ENCODE data around the gene ANO6.
A peak's percentile ranks its signal among the peaks of the same experiment; 100 is the strongest.

Gene ANO6

GRCh38 chr12:45246236-45246635 lies 30.3 kb downstream of the ANO6 start:
- no peak overlapping the region for H3K4me3 ChIP-seq (ENCODE audit: low read depth, low read length)
- TF ChIP-seq POLR2A (IDR thresholded peaks at IDR 0.05; ENCODE audit: extremely low read depth, insufficient read length) (no peak), MAX (IDR thresholded peaks at IDR 0.05; ENCODE audit: low read depth, low read length) (no peak), MYC (IDR thresholded peaks at IDR 0.05; ENCODE audit: low read depth, low read length) (no peak)
- TF ChIP-seq, protein P1, sequence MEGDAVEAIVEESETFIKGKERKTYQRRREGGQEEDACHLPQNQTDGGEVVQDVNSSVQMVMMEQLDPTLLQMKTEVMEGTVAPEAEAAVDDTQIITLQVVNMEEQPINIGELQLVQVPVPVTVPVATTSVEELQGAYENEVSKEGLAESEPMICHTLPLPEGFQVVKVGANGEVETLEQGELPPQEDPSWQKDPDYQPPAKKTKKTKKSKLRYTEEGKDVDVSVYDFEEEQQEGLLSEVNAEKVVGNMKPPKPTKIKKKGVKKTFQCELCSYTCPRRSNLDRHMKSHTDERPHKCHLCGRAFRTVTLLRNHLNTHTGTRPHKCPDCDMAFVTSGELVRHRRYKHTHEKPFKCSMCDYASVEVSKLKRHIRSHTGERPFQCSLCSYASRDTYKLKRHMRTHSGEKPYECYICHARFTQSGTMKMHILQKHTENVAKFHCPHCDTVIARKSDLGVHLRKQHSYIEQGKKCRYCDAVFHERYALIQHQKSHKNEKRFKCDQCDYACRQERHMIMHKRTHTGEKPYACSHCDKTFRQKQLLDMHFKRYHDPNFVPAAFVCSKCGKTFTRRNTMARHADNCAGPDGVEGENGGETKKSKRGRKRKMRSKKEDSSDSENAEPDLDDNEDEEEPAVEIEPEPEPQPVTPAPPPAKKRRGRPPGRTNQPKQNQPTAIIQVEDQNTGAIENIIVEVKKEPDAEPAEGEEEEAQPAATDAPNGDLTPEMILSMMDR (IDR thresholded peaks at IDR 0.05; ENCODE audit: low read depth, low read length) = no peak
- no peak for DNase-seq (ENCODE audit: low read depth)

- TF ChIP-seq MAX (IDR thresholded peaks at IDR 0.05; ENCODE audit: low read depth, low read length) (no peak), POLR2A (IDR thresholded peaks at IDR 0.05; ENCODE audit: extremely low read depth, insufficient read length) (no peak)
- DNase-seq (ENCODE audit: low read depth) = no peak
- no peak overlapping the region for H3K4me3 ChIP-seq (ENCODE audit: low read depth, low read length)
Observed at GRCh38 chr12:45247589-45247988, 31.7 kb downstream of the ANO6 start.

GRCh38 chr12:45248095-45248494 lies 32.2 kb downstream of the ANO6 start:
- no peak for DNase-seq (ENCODE audit: low read depth)
- H3K4me3 ChIP-seq (ENCODE audit: low read depth, low read length) = no peak overlapping the region
- TF ChIP-seq MAX (IDR thresholded peaks at IDR 0.05; ENCODE audit: low read depth, low read length) (no peak), MYC (IDR thresholded peaks at IDR 0.05; ENCODE audit: low read depth, low read length) (no peak), POLR2A (IDR thresholded peaks at IDR 0.05; ENCODE audit: extremely low read depth, insufficient read length) (no peak)
- TF ChIP-seq, protein P1 (IDR thresholded peaks at IDR 0.05; ENCODE audit: low read depth, low read length) = no peak

DNA sequence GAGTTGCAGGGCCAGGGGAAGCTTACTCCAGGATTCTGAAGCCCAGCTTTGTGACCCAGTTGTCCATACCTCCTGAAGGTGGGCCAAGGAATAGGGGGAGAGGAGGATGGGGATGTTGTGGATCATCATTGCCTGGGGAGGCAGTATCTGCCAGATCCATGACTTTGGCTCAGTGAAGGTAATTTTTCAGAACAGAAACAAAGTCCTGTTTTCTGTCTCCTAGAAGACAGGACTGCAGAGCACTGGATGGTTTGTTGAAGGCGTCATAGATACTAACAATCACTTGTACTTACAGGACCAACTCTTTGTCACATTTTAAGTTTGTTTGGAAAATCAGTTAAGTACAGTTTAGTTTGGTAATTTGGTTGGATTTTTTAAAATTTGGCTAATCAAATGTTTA lies 38.4 kb downstream of the ANO6 start:
- TF ChIP-seq, protein P1 (IDR thresholded peaks at IDR 0.05; ENCODE audit: low read depth, low read length) = no peak
- TF ChIP-seq POLR2A (IDR thresholded peaks at IDR 0.05; ENCODE audit: extremely low read depth, insufficient read length) = no peak
- TF ChIP-seq MYC (IDR thresholded peaks at IDR 0.05; ENCODE audit: low read depth, low read length) = no peak
- H3K4me3 ChIP-seq (ENCODE audit: low read depth, low read length) = no peak overlapping the region
- no peak for DNase-seq (ENCODE audit: low read depth)

- TF ChIP-seq, protein P1 (IDR thresholded peaks at IDR 0.05; ENCODE audit: low read depth, low read length) = no peak
- TF ChIP-seq MYC (IDR thresholded peaks at IDR 0.05; ENCODE audit: low read depth, low read length) (no peak), MAX (IDR thresholded peaks at IDR 0.05; ENCODE audit: low read depth, low read length) (no peak), POLR2A (IDR thresholded peaks at IDR 0.05; ENCODE audit: extremely low read depth, insufficient read length) (no peak)
- DNase-seq (ENCODE audit: low read depth) = no peak
- no peak overlapping the region for H3K4me3 ChIP-seq (ENCODE audit: low read depth, low read length)
Observed at GRCh38 chr12:45256721-45257120, 40.8 kb downstream of the ANO6 start.

- TF ChIP-seq MYC (IDR thresholded peaks at IDR 0.05; ENCODE audit: low read depth, low read length) (no peak), MAX (IDR thresholded peaks at IDR 0.05; ENCODE audit: low read depth, low read length) (peak; percentile 27; the same call in 1 of the 2 replicates), POLR2A (IDR thresholded peaks at IDR 0.05; ENCODE audit: extremely low read depth, insufficient read length) (no peak)
- TF ChIP-seq, protein P1 (IDR thresholded peaks at IDR 0.05; ENCODE audit: low read depth, low read length) = no peak
- H3K4me3 ChIP-seq (ENCODE audit: low read depth, low read length) = no peak overlapping the region
- DNase-seq (ENCODE audit: low read depth) = peak; percentile 93
Observed at GRCh38 chr12:45257185-45257930, 41.5 kb downstream of the ANO6 start.

All from NB4 (cell line).